Hepatocyte (in vitro differentiated cells): Measurements from ENCODE around the gene PTCD1. TPM values are rescaled to one million over a fixed set of nuclear protein-coding genes. Genes with fewer than 3 reads are reported as not detected.

Source experiments
- DNase-seq: peaks from one replicate; pipeline ENCODE4 v3.0.0-alpha.2; 2016; ENCODE audit warnings: low spot score
- H2AFZ ChIP-seq: fragments of 200-600 bp; sonication (generic); 2 replicates; pipeline ENCODE4 v1.6.0; 2016; ENCODE audit warnings: antibody characterized with exemption, mild to moderate bottlenecking
- H3K27ac ChIP-seq: fragments of 200-600 bp; sonication (generic); 2 replicates; pipeline ENCODE4 v1.5.1; 2016; ENCODE audit warnings: mild to moderate bottlenecking
- H3K27me3 ChIP-seq: fragments of 200-600 bp; sonication (generic); 2 replicates; pipeline ENCODE4 v1.6.1; 2016
- H3K36me3 ChIP-seq: fragments of 200-600 bp; sonication (generic); replicated peaks from 2 replicates; pipeline ENCODE4 v1.5.1; 2016; ENCODE audit warnings: low read depth; ENCODE audit not compliant: insufficient read depth
- H3K4me1 ChIP-seq: fragments of 200-600 bp; sonication (generic); 2 replicates; pipeline ENCODE4 v1.5.1; 2016; ENCODE audit warnings: mild to moderate bottlenecking, moderate library complexity; ENCODE audit not compliant: insufficient read depth
- H3K4me2 ChIP-seq: fragments of 200-600 bp; sonication (generic); 2 replicates; pipeline ENCODE4 v1.6.0; 2016
- H3K4me3 ChIP-seq: fragments of 200-600 bp; sonication (generic); 2 replicates; pipeline ENCODE4 v1.5.1; 2016; ENCODE audit warnings: mild to moderate bottlenecking
- H3K79me2 ChIP-seq: fragments of 200-600 bp; sonication (generic); 2 replicates; pipeline ENCODE4 v1.6.0; 2017; ENCODE audit warnings: mild to moderate bottlenecking
- H3K9me2 ChIP-seq: fragments of 200-600 bp; sonication (generic); replicated peaks from 2 replicates; pipeline ENCODE4 v1.6.0; 2017; ENCODE audit warnings: mild to moderate bottlenecking; ENCODE audit not compliant: insufficient read depth
- H3K9me3 ChIP-seq: fragments of 200-600 bp; sonication (generic); 2 replicates; pipeline ENCODE4 v1.5.1; 2016; ENCODE audit warnings: low read depth, mild to moderate bottlenecking
- H4K20me1 ChIP-seq: fragments of 200-600 bp; sonication (generic); 2 replicates; pipeline ENCODE4 v1.6.0; 2016; ENCODE audit warnings: mild to moderate bottlenecking; ENCODE audit not compliant: insufficient read depth, poor library complexity, severe bottlenecking
- CTCF ChIP-seq: fragments of 200-600 bp; sonication (generic); IDR thresholded peaks from 2 replicates; pipeline ENCODE4 v1.5.1; 2016; ENCODE audit warnings: antibody characterized with exemption, mild to moderate bottlenecking; ENCODE audit not compliant: poor library complexity
- EZH2 ChIP-seq: fragments of 200-600 bp; sonication (generic); IDR thresholded peaks from 2 replicates; pipeline ENCODE4 v1.6.1; 2016; ENCODE audit warnings: antibody characterized with exemption, mild to moderate bottlenecking, borderline replicate concordance
- EZH2phosphoT487 ChIP-seq: fragments of 200-600 bp; sonication (generic); IDR thresholded peaks from one replicate; pipeline ENCODE4 v1.6.1; 2018; ENCODE audit warnings: antibody characterized with exemption, mild to moderate bottlenecking, low read depth, moderate library complexity; ENCODE audit not compliant: unreplicated experiment, severe bottlenecking
- WGBS: methylation state at CpG from one replicate; pipeline ENCODE4 v1.1.6; 2016; ENCODE audit warnings: low lambda C conversion rate; ENCODE audit errors: missing lambda C conversion rate; 5-methylcytosine and 5-hydroxymethylcytosine counted together
- polyA plus RNA-seq: library from polyadenylated mRNA; unstranded; fragments of >200 nt; fragmentation: Nextera tagmentation; extraction: Ambion mirVana; gene quantifications from 2 replicates; pipeline ENCODE4 v1.2.1, GENCODE V29; 2016
- total RNA-seq: library from RNA; depleted of rRNA; stranded (reverse); fragments of >200 nt; gene quantifications from 2 replicates; pipeline ENCODE4 v1.2.3, GENCODE V29; 2014

PTCD1 gene
- total and polyA plus RNA-seq, 2 experiments from 2014 or later, result 10.8 to 11.3 TPM

DNA sequence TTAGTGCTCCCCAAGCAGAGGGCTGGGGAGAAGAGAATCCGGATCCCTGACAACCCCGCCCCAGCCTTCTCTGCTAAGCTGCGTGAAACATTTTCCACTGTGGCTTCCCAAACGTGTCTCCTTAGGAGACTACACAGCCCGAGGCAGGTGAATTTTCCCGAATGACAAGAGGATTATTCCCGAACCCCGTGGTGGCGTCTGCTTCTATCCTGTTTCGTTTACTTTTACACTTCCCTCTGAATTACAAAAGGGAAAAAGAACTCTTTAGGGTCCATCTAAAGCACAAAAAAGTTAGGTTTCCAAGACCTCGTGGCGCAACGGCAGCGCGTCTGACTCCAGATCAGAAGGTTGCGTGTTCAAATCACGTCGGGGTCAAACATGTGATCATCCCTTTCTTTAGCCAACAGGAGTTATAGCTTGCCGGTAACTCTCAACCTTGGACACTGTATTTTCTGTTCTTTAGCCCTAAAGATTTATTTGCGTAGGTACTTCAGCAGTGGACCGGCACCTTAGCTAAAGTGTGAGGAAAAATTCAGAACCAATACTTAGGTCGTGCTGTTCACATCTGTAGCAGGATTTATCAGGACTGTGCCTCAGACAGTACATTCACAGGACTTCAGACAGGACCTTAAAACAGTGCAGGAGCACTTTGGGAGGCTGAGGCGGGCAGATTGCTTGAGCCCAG lies 30.9 kb upstream of the PTCD1 start:
- Histone ChIP-seq H3K4me2 (no peak overlapping the region), H3K79me2 (peaks cover 27% of the 10 kb centered on the region), H3K27me3 (no peaks in the 10 kb centered on the region), H4K20me1 (no peaks in the 10 kb centered on the region), H3K27ac (no peak overlapping the region), H2AFZ (no peak overlapping the region), H3K4me3 (no peak overlapping the region), H3K9me2 (no peaks in the 10 kb centered on the region), H3K4me1 (peaks cover 15% of the 10 kb centered on the region), H3K36me3 (no peaks in the 10 kb centered on the region), H3K9me3 (no peaks in the 10 kb centered on the region)
- no peak for DNase-seq
- 44% methylated on average over 23 of the region's 23 CpGs for WGBS
- TF ChIP-seq CTCF (no peak), EZH2 (no peak), EZH2phosphoT487 (no peak)

GRCh38 chr7:99468336-99468918 lies 29.8 kb upstream of the PTCD1 start:
- no peak overlapping the region for H3K4me2 ChIP-seq
- DNase-seq, result no peak
- no peak overlapping the region for H3K27ac ChIP-seq
- H3K9me2 ChIP-seq, result no peaks in the 10 kb centered on the region
- H3K9me3 ChIP-seq, result no peaks in the 10 kb centered on the region
- TF ChIP-seq CTCF (no peak), EZH2phosphoT487 (no peak), EZH2 (no peak)
- no peaks in the 10 kb centered on the region for H3K27me3 ChIP-seq
- H3K4me1 ChIP-seq, result peaks cover 9% of the 10 kb centered on the region
- peaks cover 4% of the 10 kb centered on the region for H4K20me1 ChIP-seq
- no peaks in the 10 kb centered on the region for H3K36me3 ChIP-seq
- 96% methylated on average over 26 of the region's 29 CpGs for WGBS
- H2AFZ ChIP-seq, result no peak overlapping the region
- no peak overlapping the region for H3K4me3 ChIP-seq
- peaks cover 27% of the 10 kb centered on the region for H3K79me2 ChIP-seq

- Histone ChIP-seq H3K9me2 (no peaks in the 10 kb centered on the region), H3K4me2 (peak overlapping the region; percentile 91), H3K79me2 (peaks cover 56% of the 10 kb centered on the region), H3K4me3 (peak overlapping the region; percentile 78), H3K27me3 (no peaks in the 10 kb centered on the region), H3K9me3 (no peaks in the 10 kb centered on the region), H3K36me3 (no peaks in the 10 kb centered on the region), H4K20me1 (peaks cover 23% of the 10 kb centered on the region), H2AFZ (peak overlapping the region; percentile 96), H3K4me1 (peaks cover 9% of the 10 kb centered on the region), H3K27ac (peak overlapping the region; percentile 88)
- DNase-seq, result no peak
- TF ChIP-seq EZH2 (no peak), EZH2phosphoT487 (no peak), CTCF (no peak)
- WGBS, result 9% methylated on average over 9 of the region's 9 CpGs
These were observed 26.8 kb upstream of the PTCD1 start for GRCh38 chr7:99465421-99465768.
